T-cell (primary cell): Measurements from ENCODE around the gene CT47A1. TPM values are rescaled to one million over a fixed set of nuclear protein-coding genes. Genes with fewer than 3 reads are reported as not detected.
"Not testable (repeated sequence)": the region's sequence is repeated elsewhere in the genome, so short reads cannot be mapped to it uniquely, and the experiment has no call there.

Source experiments
- ATAC-seq, 4 experiments: fragments of 200-7000 bp in 3 of 4; fragments of 150-1000 bp in 1 of 4; cut with Tn5 transposase; replicated peaks in 1 of 4; 1 replicate in 3 of 4; 2 replicates in 1 of 4; pipeline ENCODE4 v1.10.0; 2021; ENCODE audit warnings: moderate library complexity in 3 of 4, mild to moderate bottlenecking in 2 of 4, moderate number of reproducible peaks in 1 of 4
- CTCF ChIA-PET, 2 donors: fragments of 300-600 bp; sonication (Branson Sonifier 250); formaldehyde crosslinking; loops; one replicate each; lab custom pipeline; 2022; ENCODE audit warnings: antibody characterized with exemption in 2 of 2; lab: Charles Lee
- POLR2A ChIA-PET, 2 donors: fragments of 300-600 bp; sonication (Branson Sonifier 250); formaldehyde crosslinking; loops; one replicate each; lab custom pipeline; 2022; ENCODE audit warnings: antibody characterized with exemption in 2 of 2; lab: Charles Lee
- DNase-seq, 35 experiments: peaks; one replicate each; pipeline versions ENCODE4 v3.0.0 to v3.0.0-alpha.2; 2013 to 2023
- H3K27ac ChIP-seq: one replicate; pipeline ENCODE4 v1.5.1; 2013; ENCODE audit warnings: low read length
- H3K27me3 ChIP-seq, 2 experiments: replicated peaks in 1 of 2; 1 replicate in 1 of 2; 2 replicates in 1 of 2; pipeline versions ENCODE4 v1.6.1 to v1.7.0; 2013; ENCODE audit warnings: low read length in 1 of 2, mixed read lengths in 1 of 2; ENCODE audit not compliant: control insufficient read depth in 2 of 2, insufficient read depth in 2 of 2; ENCODE audit errors: extremely low read depth in 1 of 2
- H3K36me3 ChIP-seq, 2 donors: 1 replicate in 1 of 2; 2 replicates in 1 of 2; pipeline versions ENCODE4 v1.6.1 to v1.7.0; 2013; ENCODE audit warnings: low read length in 1 of 2; ENCODE audit not compliant: control insufficient read depth in 2 of 2, insufficient read depth in 1 of 2; ENCODE audit errors: extremely low read depth in 1 of 2
- H3K4me1 ChIP-seq, 2 experiments: 1 replicate in 1 of 2; 2 replicates in 1 of 2; pipeline versions ENCODE4 v1.6.1 to v1.7.0; 2013; ENCODE audit warnings: low read length in 2 of 2, mixed read lengths in 1 of 2; ENCODE audit not compliant: insufficient read depth in 2 of 2, control insufficient read depth in 1 of 2; ENCODE audit errors: extremely low read depth in 1 of 2
- H3K4me3 ChIP-seq, 2 donors: 1 replicate in 1 of 2; 2 replicates in 1 of 2; pipeline versions ENCODE4 v1.5.1 to v1.7.0; 2013; ENCODE audit warnings: mild to moderate bottlenecking in 2 of 2, low read length in 1 of 2, moderate library complexity in 1 of 2; ENCODE audit not compliant: control insufficient read depth in 1 of 2; ENCODE audit errors: extremely low read depth in 1 of 2
- H3K9me3 ChIP-seq: 2 replicates; pipeline ENCODE4 v1.7.0; 2013
- H3K27ac Mint-ChIP-seq, 2 donors: one replicate each; pipeline ENCODE4 v1.8.0; 2020 to 2021; ENCODE audit warnings: mild to moderate bottlenecking in 2 of 2, mixed read lengths in 2 of 2
- H3K27me3 Mint-ChIP-seq, 2 donors: one replicate each; pipeline ENCODE4 v1.8.0; 2021 to 2022; ENCODE audit warnings: mixed read lengths in 2 of 2
- H3K36me3 Mint-ChIP-seq: one replicate; pipeline ENCODE4 v1.8.0; 2021; ENCODE audit warnings: mixed read lengths
- H3K4me1 Mint-ChIP-seq, 3 donors: one replicate each; pipeline ENCODE4 v1.8.0; 2020 to 2022; ENCODE audit warnings: mixed read lengths in 3 of 3, mild to moderate bottlenecking in 1 of 3
- H3K4me3 Mint-ChIP-seq, 3 donors: one replicate each; pipeline ENCODE4 v1.8.0; 2020 to 2022; ENCODE audit warnings: mild to moderate bottlenecking in 3 of 3, mixed read lengths in 3 of 3, moderate library complexity in 3 of 3
- H3K9me3 Mint-ChIP-seq, 3 donors: one replicate each; pipeline ENCODE4 v1.8.0; 2020 to 2022; ENCODE audit warnings: mixed read lengths in 3 of 3
- WGBS: methylation state at CpG from one replicate; pipeline ENCODE4 v1.1.5; 2013; ENCODE audit warnings: missing lambda C conversion rate; ENCODE audit not compliant: insufficient coverage; 5-methylcytosine and 5-hydroxymethylcytosine counted together
- total RNA-seq, 35 experiments: library from RNA in 6 of 35; stranded (reverse) in 6 of 35; fragments of 120-200 nt in 1 of 35; gene quantifications; one replicate each; pipeline versions ENCODE4 v1.2.1 to v1.2.4 and lab custom pipeline; 2013 to 2026

Gene CT47A1
- total RNA-seq, 5 donors from 2014 or later (not counting 1 experiment from before 2014, with no cell fraction given) = not detected

DNA sequence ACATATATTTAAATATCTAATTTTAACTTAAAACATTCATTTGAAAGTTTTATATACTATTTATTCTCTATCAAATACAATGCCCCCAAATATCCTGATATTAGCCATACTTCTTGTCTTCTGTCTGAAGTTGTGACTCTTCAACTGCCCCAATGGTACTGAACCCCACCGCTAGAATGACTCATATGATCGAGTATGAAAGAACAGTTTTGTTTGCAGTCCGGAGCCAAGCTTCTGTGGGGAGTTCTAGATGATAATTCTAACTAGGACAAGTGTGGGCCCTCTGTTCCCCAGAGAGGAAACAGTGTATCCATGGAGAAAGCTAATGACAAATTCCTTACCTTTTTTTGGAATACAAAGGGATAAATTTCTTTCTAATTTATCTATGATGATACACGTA is 24.7 kb upstream of the CT47A1 start:
- H3K36me3 Mint-ChIP-seq = no peaks in the 10 kb centered on the region
- peaks cover 2 to 16% (median 4%) of the 10 kb centered on the region in 3 donors for H3K9me3 Mint-ChIP-seq
- no peaks in the 10 kb centered on the region for H3K4me1 Mint-ChIP-seq
- Histone ChIP-seq H3K9me3 (no peaks in the 10 kb centered on the region), H3K27me3 (no peaks in the 10 kb centered on the region), H3K27ac (no peak overlapping the region), H3K36me3 (no peaks in the 10 kb centered on the region), H3K4me3 (no peak overlapping the region), H3K4me1 (no peaks in the 10 kb centered on the region)
- H3K4me3 Mint-ChIP-seq = no peak overlapping the region
- CTCF ChIA-PET = no interaction called here
- ATAC-seq (no peak), DNase-seq (no peak)
- H3K27me3 Mint-ChIP-seq = peaks cover 1 to 27% of the 10 kb centered on the region in 2 donors
- H3K27ac Mint-ChIP-seq = no peak overlapping the region
- POLR2A ChIA-PET = no interaction called here
- WGBS = no CpG with 5 or more reads among the region's 4 CpGs

DNA sequence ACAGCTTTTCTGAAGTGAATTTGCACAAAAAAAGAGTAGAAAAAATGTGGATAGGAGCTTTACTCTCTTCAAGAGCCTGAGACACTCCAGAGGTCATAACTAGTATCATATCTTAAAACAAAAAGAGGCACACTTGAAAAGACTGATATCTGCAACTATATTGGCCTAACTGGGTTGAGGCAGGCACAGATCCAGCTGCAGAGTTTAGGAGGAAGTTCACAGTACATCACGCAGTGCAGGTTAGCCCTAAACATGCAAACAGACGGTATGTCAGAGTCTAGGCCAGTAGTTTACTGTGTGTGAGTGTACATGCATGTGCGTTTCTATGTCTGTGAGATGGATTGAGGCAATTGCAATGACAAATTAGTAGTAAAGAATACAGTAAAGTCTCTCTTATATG is 24.2 kb upstream of the CT47A1 start:
- Histone ChIP-seq H3K4me3 (no peak overlapping the region), H3K36me3 (no peaks in the 10 kb centered on the region), H3K4me1 (no peaks in the 10 kb centered on the region), H3K27me3 (no peaks in the 10 kb centered on the region), H3K9me3 (no peaks in the 10 kb centered on the region), H3K27ac (no peak overlapping the region)
- Mint-ChIP-seq H3K9me3 (peaks cover 0 to 14% (median 4%) of the 10 kb centered on the region in 3 donors), H3K27ac (no peak overlapping the region), H3K4me3 (no peak overlapping the region), H3K27me3 (peaks cover 1 to 27% of the 10 kb centered on the region in 2 donors), H3K36me3 (no peaks in the 10 kb centered on the region), H3K4me1 (no peaks in the 10 kb centered on the region)
- ChIA-PET CTCF (no interaction called here), POLR2A (no interaction called here)
- ATAC-seq (no peak), DNase-seq (no peak)
- WGBS = 60% methylated on average over 1 of the region's 3 CpGs

DNA sequence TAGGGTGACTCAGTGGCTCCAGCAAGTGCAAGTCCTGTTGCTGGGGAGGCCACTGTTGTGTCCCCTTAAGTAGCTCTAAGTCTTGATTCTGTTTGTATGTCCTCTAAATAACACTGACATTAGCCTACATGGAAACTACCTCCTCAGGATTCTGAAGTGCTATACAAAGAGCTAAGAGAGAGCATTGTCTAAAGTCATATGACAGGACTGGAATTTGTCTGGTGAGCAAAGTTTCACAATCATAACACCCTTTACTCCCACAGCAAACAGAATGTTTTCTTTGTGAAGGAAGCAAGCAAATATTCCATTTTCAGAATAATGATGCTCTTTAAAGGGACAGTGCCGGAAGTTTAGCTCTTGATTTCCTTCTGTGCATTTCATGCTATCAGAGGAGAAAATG is 23.4 kb upstream of the CT47A1 start:
- ChIA-PET POLR2A (no interaction called here), CTCF (no interaction called here)
- Mint-ChIP-seq H3K9me3 (peaks cover 0 to 7% (median 4%) of the 10 kb centered on the region in 3 donors), H3K27me3 (peaks cover 1 to 22% of the 10 kb centered on the region in 2 donors), H3K27ac (no peak overlapping the region), H3K4me3 (no peak overlapping the region), H3K36me3 (no peaks in the 10 kb centered on the region), H3K4me1 (no peaks in the 10 kb centered on the region)
- Histone ChIP-seq H3K9me3 (no peaks in the 10 kb centered on the region), H3K4me3 (no peak overlapping the region), H3K36me3 (no peaks in the 10 kb centered on the region), H3K27me3 (no peaks in the 10 kb centered on the region), H3K27ac (no peak overlapping the region), H3K4me1 (no peaks in the 10 kb centered on the region)
- WGBS = 100% methylated on average over 1 of the region's 1 CpG
- ATAC-seq (no peak), DNase-seq (no peak)

DNA sequence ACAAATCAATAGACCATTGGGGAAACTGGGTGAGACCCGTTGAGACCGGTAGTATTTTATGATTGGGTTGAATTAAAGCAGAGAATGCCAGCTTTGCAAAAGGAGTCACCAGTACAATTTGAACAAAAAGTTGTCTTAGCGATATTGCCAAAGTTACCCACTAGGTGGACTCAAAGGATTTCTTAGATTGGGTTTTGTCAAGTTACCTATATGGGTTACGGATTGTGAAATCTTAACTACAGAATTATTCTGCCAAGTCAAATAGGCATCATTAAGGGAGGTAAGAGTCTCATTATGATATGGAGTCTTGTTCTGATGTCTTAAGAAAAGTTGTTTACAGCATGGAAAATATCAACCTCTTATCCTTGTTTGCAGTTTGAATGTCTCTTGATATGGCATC is 15.0 kb upstream of the CT47A1 start:
- H3K4me1 Mint-ChIP-seq = peaks cover 0 to 2% (median 0%) of the 10 kb centered on the region in 3 donors
- Histone ChIP-seq H3K27me3 (no peaks in the 10 kb centered on the region), H3K4me1 (no peaks in the 10 kb centered on the region), H3K4me3 (no peak overlapping the region), H3K9me3 (no peaks in the 10 kb centered on the region), H3K36me3 (no peaks in the 10 kb centered on the region), H3K27ac (no peak overlapping the region)
- WGBS = no CpG with 5 or more reads among the region's 4 CpGs
- CTCF ChIA-PET = no interaction called here
- POLR2A ChIA-PET = interaction anchor here in 1 of 2 donors (0.7 kb wide), 1 partner anchor 13 kb away, joined by 3 read pairs; no protein-coding TSS in a partner anchor
- H3K27ac Mint-ChIP-seq = no peak overlapping the region
- DNase-seq (no peak), ATAC-seq (no peak)
- no peaks in the 10 kb centered on the region for H3K36me3 Mint-ChIP-seq
- no peaks in the 10 kb centered on the region for H3K9me3 Mint-ChIP-seq
- peaks cover 0 to 5% of the 10 kb centered on the region in 2 donors for H3K27me3 Mint-ChIP-seq
- H3K4me3 Mint-ChIP-seq = no peak overlapping the region

DNA sequence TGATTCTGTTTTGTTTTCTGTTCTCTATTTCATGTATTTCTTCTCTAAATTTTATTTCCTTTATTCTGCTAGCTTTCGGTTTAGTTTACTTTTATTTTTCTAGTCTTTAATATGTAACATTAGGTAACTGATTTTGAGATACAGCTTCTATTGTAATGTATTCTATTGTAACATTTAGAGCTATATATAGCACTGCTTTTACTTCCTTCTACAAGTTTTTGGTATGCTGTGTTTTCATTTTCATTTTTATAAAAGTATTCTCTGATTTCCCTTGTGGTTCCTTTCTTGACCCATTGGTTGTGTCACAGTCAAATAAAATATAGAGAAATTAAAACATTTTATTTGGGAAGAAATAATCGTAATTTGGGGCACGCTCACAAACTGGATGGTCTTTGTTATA is 13.9 kb upstream of the CT47A1 start:
- no peak for ATAC-seq
- Mint-ChIP-seq H3K4me3 (no peak overlapping the region), H3K27ac (no peak overlapping the region), H3K27me3 (peaks cover 0 to 5% of the 10 kb centered on the region in 2 donors), H3K36me3 (no peaks in the 10 kb centered on the region), H3K9me3 (no peaks in the 10 kb centered on the region), H3K4me1 (peaks cover 0 to 2% (median 0%) of the 10 kb centered on the region in 3 donors)
- no peak for DNase-seq
- CTCF ChIA-PET = no interaction called here
- Histone ChIP-seq H3K27ac (no peak overlapping the region), H3K4me3 (no peak overlapping the region), H3K27me3 (no peaks in the 10 kb centered on the region), H3K36me3 (no peaks in the 10 kb centered on the region), H3K4me1 (no peaks in the 10 kb centered on the region), H3K9me3 (no peaks in the 10 kb centered on the region)
- POLR2A ChIA-PET = interaction anchor here in 1 of 2 donors (0.6 kb wide), 1 partner anchor 144 kb away, joined by 3 read pairs; no protein-coding TSS in a partner anchor
- no CpG with 5 or more reads among the region's 3 CpGs for WGBS

DNA sequence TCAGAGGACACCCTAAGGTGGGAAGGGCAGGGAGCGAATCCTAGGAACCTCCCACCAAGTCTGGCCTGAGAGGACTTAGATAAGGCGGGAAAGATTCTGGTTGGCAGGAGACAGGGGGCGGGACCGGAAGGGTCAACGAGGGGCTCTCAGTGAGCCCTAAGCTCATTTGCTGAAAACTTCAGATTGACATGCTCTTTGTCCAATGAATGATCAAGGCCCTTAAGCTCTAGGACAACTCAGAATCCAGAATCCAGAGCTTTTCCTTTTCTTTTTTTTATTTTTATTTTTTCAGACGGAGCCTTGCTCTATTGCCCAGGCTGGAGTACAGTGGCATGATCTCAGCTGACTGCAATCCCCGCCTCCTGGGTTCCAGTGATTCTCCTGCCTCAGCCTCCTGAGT is 29.1 kb downstream of the CT47A1 start, which contains the start of gene CT47A7:
CT47A7 (minus strand) TSS at position 101 of the 400 bp plus-strand sequence. CDS start 255 bp downstream, outside the sequence.
- H3K9me3 Mint-ChIP-seq, H3K4me1 ChIP-seq, H3K27me3 Mint-ChIP-seq, H3K9me3 ChIP-seq, H3K4me3 ChIP-seq, H3K4me3 Mint-ChIP-seq, H3K27ac ChIP-seq, H3K4me1 Mint-ChIP-seq, CTCF ChIA-PET, ATAC-seq, H3K27me3 ChIP-seq, H3K27ac Mint-ChIP-seq, H3K36me3 Mint-ChIP-seq, H3K36me3 ChIP-seq, POLR2A ChIA-PET, DNase-seq: not testable (repeated sequence)
- no CpG with 5 or more reads among the region's 7 CpGs for WGBS
